Measurements from ENCODE around the gene INPP5A.
A peak's percentile ranks its signal among the peaks of the same experiment; 100 is the strongest.

Gene INPP5A

GRCh38 chr10:132536877-132537683 lies 507 bp upstream of the INPP5A start:
- peak; percentile 100 for DNase-seq

- no peak for DNase-seq
These were observed 623 bp downstream of the INPP5A start for GRCh38 chr10:132538031-132538789.

- no peak for DNase-seq
These were observed 1.3 kb downstream of the INPP5A start for GRCh38 chr10:132538790-132539421.

GRCh38 chr10:132539431-132539839 lies 1.8 kb downstream of the INPP5A start:
- peak; percentile 57 for DNase-seq

- DNase-seq, result peak; percentile 48
These were observed 2.3 kb downstream of the INPP5A start for GRCh38 chr10:132539894-132540293.

GRCh38 chr10:132540456-132540855 lies 2.9 kb downstream of the INPP5A start:
- DNase-seq, result no peak

- DNase-seq, result no peak
These were observed 3.5 kb downstream of the INPP5A start for GRCh38 chr10:132541129-132541528.

GRCh38 chr10:132541601-132542011 lies 4.0 kb downstream of the INPP5A start:
- no peak for DNase-seq

GRCh38 chr10:132542086-132542775 lies 4.6 kb downstream of the INPP5A start:
- DNase-seq, result no peak

- no peak for DNase-seq
These were observed 5.2 kb downstream of the INPP5A start for GRCh38 chr10:132542819-132543218.

GRCh38 chr10:132543916-132544743 lies 6.5 kb downstream of the INPP5A start:
- no peak for DNase-seq

GRCh38 chr10:132544744-132545658 lies 7.4 kb downstream of the INPP5A start:
- DNase-seq, result no peak

- DNase-seq, result no peak
These were observed 8.2 kb downstream of the INPP5A start for GRCh38 chr10:132545659-132546367.

- DNase-seq, result no peak
These were observed 9.2 kb downstream of the INPP5A start for GRCh38 chr10:132546567-132547420.

GRCh38 chr10:132547421-132547861 lies 9.9 kb downstream of the INPP5A start:
- peak; percentile 50 for DNase-seq

- DNase-seq, result no peak
These were observed 10.7 kb downstream of the INPP5A start for GRCh38 chr10:132548106-132548823.

- DNase-seq, result no peak
These were observed 11.3 kb downstream of the INPP5A start for GRCh38 chr10:132548869-132549268.

GRCh38 chr10:132549371-132549770 lies 11.8 kb downstream of the INPP5A start:
- no peak for DNase-seq

Data from stimulated activated CD4-positive, alpha-beta T cell treated with anti-CD3 and anti-CD28 coated beads, Interleukin-1b, Interleukin-23, amount 100 ng/mL, for 48 hours (primary cell).